CD14-positive monocyte (primary cell): Measurements from ENCODE around the gene SIM2. TPM values are rescaled to one million over a fixed set of nuclear protein-coding genes. Genes with fewer than 3 reads are reported as not detected.

Experiments used
- DNase-seq, 3 donors: peaks; one replicate each; pipeline ENCODE4 v3.0.0-alpha.2; 2011 to 2022
- H2AFZ ChIP-seq: 2 replicates; pipeline ENCODE4 v1.6.0; 2012; ENCODE audit warnings: mild to moderate bottlenecking, low read depth, low read length, inconsistent platforms; ENCODE audit not compliant: insufficient read depth, poor library complexity, severe bottlenecking
- H3K27ac ChIP-seq, 2 donors: 1 replicate in 1 of 2; 2 replicates in 1 of 2; pipeline ENCODE4 v1.5.1; 2012 to 2013; ENCODE audit warnings: low read length in 2 of 2, control low read depth in 1 of 2, inconsistent platforms in 1 of 2, low read depth in 1 of 2, mild to moderate bottlenecking in 1 of 2
- H3K27me3 ChIP-seq, 2 donors: one replicate each; pipeline versions ENCODE4 v1.6.0 to v1.6.1; 2011 to 2013; ENCODE audit warnings: low read length in 2 of 2; ENCODE audit not compliant: control insufficient read depth in 2 of 2, insufficient read depth in 2 of 2
- H3K36me3 ChIP-seq, 2 donors: replicated peaks in 1 of 2; 1 replicate in 1 of 2; 2 replicates in 1 of 2; pipeline versions ENCODE4 v1.5.1 to v1.6.1; 2012 to 2013; ENCODE audit warnings: low read length in 2 of 2, control low read depth in 1 of 2, inconsistent platforms in 1 of 2, mild to moderate bottlenecking in 1 of 2; ENCODE audit not compliant: insufficient read depth in 2 of 2, control insufficient read depth in 1 of 2
- H3K4me1 ChIP-seq, 2 donors: 1 replicate in 1 of 2; 2 replicates in 1 of 2; pipeline versions ENCODE4 v1.5.1 to v1.6.1; 2012 to 2013; ENCODE audit warnings: low read length in 2 of 2, control low read depth in 1 of 2, inconsistent platforms in 1 of 2, mild to moderate bottlenecking in 1 of 2, moderate library complexity in 1 of 2; ENCODE audit not compliant: insufficient read depth in 2 of 2, control insufficient read depth in 1 of 2
- H3K4me2 ChIP-seq: replicated peaks from 2 replicates; pipeline ENCODE3; 2012; ENCODE audit warnings: low read length, moderate library complexity, mild to moderate bottlenecking; ENCODE audit not compliant: poor library complexity, severe bottlenecking; ENCODE audit errors: extremely low read depth
- H3K4me3 ChIP-seq, 3 experiments: fragments of 200-600 bp in 1 of 3; sonication (generic) in 1 of 3; replicated peaks in 1 of 3; 1 replicate in 2 of 3; 2 replicates in 1 of 3; pipeline ENCODE4 v1.5.1; 2011 to 2013; ENCODE audit warnings: low read length in 3 of 3, mild to moderate bottlenecking in 3 of 3, control low read depth in 2 of 3, low read depth in 2 of 3, inconsistent platforms in 1 of 3, moderate library complexity in 1 of 3
- H3K79me2 ChIP-seq: 2 replicates; pipeline ENCODE4 v1.6.0; 2012; ENCODE audit warnings: mild to moderate bottlenecking, control low read depth, inconsistent platforms, low read length, moderate library complexity; ENCODE audit not compliant: insufficient read depth
- H3K9ac ChIP-seq: 2 replicates; pipeline ENCODE4 v1.6.0; 2017; ENCODE audit warnings: low read length, mild to moderate bottlenecking; ENCODE audit not compliant: insufficient read depth, poor library complexity, severe bottlenecking
- H3K9me3 ChIP-seq, 2 donors: replicated peaks in 1 of 2; 1 replicate in 1 of 2; 2 replicates in 1 of 2; pipeline versions ENCODE4 v1.5.1 to v1.6.1; 2012 to 2013; ENCODE audit warnings: low read length in 2 of 2, control low read depth in 1 of 2; ENCODE audit not compliant: control insufficient read depth in 1 of 2, insufficient read depth in 1 of 2
- H4K20me1 ChIP-seq: 2 replicates; pipeline ENCODE4 v1.6.0; 2012; ENCODE audit warnings: mild to moderate bottlenecking, low read length, control low read depth, moderate library complexity; ENCODE audit not compliant: insufficient read depth
- H3K27ac Mint-ChIP-seq, 7 donors: one replicate each; pipeline ENCODE4 v1.8.0; 2020; ENCODE audit warnings: mild to moderate bottlenecking in 7 of 7, mixed read lengths in 7 of 7, moderate library complexity in 6 of 7, inconsistent platforms in 2 of 7
- H3K27me3 Mint-ChIP-seq, 3 donors: one replicate each; pipeline ENCODE4 v1.8.0; 2021 to 2022; ENCODE audit warnings: low read depth in 3 of 3, mild to moderate bottlenecking in 3 of 3, mixed read lengths in 3 of 3, moderate library complexity in 3 of 3, inconsistent platforms in 1 of 3
- H3K36me3 Mint-ChIP-seq, 2 donors: one replicate each; pipeline ENCODE4 v1.8.0; 2020; ENCODE audit warnings: mixed read lengths in 2 of 2, inconsistent platforms in 1 of 2, mild to moderate bottlenecking in 1 of 2
- H3K4me1 Mint-ChIP-seq: one replicate; pipeline ENCODE4 v1.8.0; 2020; ENCODE audit warnings: mild to moderate bottlenecking, mixed read lengths
- H3K4me3 Mint-ChIP-seq, 2 donors: one replicate each; pipeline ENCODE4 v1.8.0; 2020; ENCODE audit warnings: mild to moderate bottlenecking in 2 of 2, mixed read lengths in 2 of 2, moderate library complexity in 1 of 2
- H3K9me3 Mint-ChIP-seq, 7 donors: one replicate each; pipeline ENCODE4 v1.8.0; 2020 to 2022; ENCODE audit warnings: mixed read lengths in 7 of 7, mild to moderate bottlenecking in 6 of 7, moderate library complexity in 6 of 7, inconsistent platforms in 2 of 7
- CTCF ChIP-seq: fragments of 200-600 bp; IDR thresholded peaks from one replicate; pipeline ENCODE4 v1.8.0; 2022; ENCODE audit warnings: antibody characterized with exemption, mild to moderate bottlenecking
- WGBS: methylation state at CpG from one replicate; pipeline ENCODE4 v1.1.5; 2013; ENCODE audit warnings: missing lambda C conversion rate; ENCODE audit not compliant: insufficient coverage; 5-methylcytosine and 5-hydroxymethylcytosine counted together
- intact Hi-C, 2 donors: fragments of 100-400 bp; cut with micrococcal nuclease; formaldehyde crosslinking; loops; one replicate each; pipeline versions ENCODE4 v1.15.0 to v1.15.1; 2023
- polyA plus RNA-seq, 3 donors: library from polyadenylated mRNA; depleted of rRNA in 1 of 3; unstranded in 2 of 3; stranded (reverse) in 1 of 3; fragments of 300-500 nt in 2 of 3; fragments of >200 nt in 1 of 3; fragmentation: Illumina TruSeq in 2 of 3; gene quantifications; 1 replicate in 2 of 3; 2 replicates in 1 of 3; pipeline ENCODE4 v1.2.3, GENCODE V29; 2012 to 2021

Gene SIM2
- polyA plus RNA-seq, 3 donors, result not detected

DNA sequence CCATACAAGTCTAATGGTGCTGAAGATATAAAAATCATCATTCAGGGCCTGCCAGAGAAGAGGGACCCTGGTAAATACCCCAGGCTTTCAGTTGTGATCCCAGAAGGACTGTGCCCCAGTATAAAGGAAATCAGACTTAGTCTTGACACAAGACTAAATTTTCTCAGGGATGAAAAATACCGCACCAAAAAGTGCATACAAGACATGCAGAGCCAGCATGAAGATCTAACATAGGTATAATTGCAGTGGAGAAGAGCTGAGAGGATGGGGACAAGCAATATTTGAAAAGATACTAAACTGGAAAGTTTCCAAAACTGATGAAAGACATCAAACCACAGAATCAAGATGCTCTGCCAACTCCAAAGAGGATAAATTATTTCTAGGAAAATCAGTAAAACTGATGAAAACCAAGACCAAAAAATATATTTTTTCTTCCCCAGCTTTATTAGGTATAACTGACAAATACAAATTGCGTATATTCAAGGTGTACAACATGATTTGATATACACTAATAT is 17.7 kb upstream of the SIM2 start:
- no peak for TF ChIP-seq CTCF
- no peaks in the 10 kb centered on the region for H3K36me3 Mint-ChIP-seq
- Histone ChIP-seq H3K9me3 (peaks cover 13 to 18% of the 10 kb centered on the region in 2 donors), H2AFZ (no peak overlapping the region), H3K27ac (no peak overlapping the region), H3K27me3 (peaks cover 27 to 37% of the 10 kb centered on the region in 2 donors), H3K4me1 (no peaks in the 10 kb centered on the region), H3K79me2 (no peaks in the 10 kb centered on the region), H4K20me1 (no peaks in the 10 kb centered on the region), H3K36me3 (no peaks in the 10 kb centered on the region), H3K4me2 (no peak overlapping the region), H3K4me3 (no peak overlapping the region), H3K9ac (no peak overlapping the region)
- 100% methylated on average over 1 of the region's 2 CpGs for WGBS
- H3K9me3 Mint-ChIP-seq, result peaks cover 6 to 30% (median 21%) of the 10 kb centered on the region in 7 donors
- no peak overlapping the region for H3K27ac Mint-ChIP-seq
- H3K4me3 Mint-ChIP-seq, result peak overlapping the region in 1 of 2 donors; percentile 12
- intact Hi-C loops, result no loop called here
- DNase-seq, result no peak
- no peaks in the 10 kb centered on the region for H3K4me1 Mint-ChIP-seq
- H3K27me3 Mint-ChIP-seq, result peaks cover 30 to 56% (median 49%) of the 10 kb centered on the region in 3 donors

GRCh38 chr21:36684957-36685714 is 13.8 kb upstream of the SIM2 start:
- Histone ChIP-seq H3K4me2 (no peak overlapping the region), H3K36me3 (no peaks in the 10 kb centered on the region), H4K20me1 (no peaks in the 10 kb centered on the region), H3K4me3 (no peak overlapping the region), H3K9me3 (peaks cover 13 to 14% of the 10 kb centered on the region in 2 donors), H3K9ac (no peak overlapping the region), H3K27ac (no peak overlapping the region), H3K79me2 (no peaks in the 10 kb centered on the region), H2AFZ (no peak overlapping the region), H3K27me3 (peaks cover 35 to 56% of the 10 kb centered on the region in 2 donors), H3K4me1 (no peaks in the 10 kb centered on the region)
- no peak for DNase-seq
- intact Hi-C loops, result no loop called here
- Mint-ChIP-seq H3K4me3 (peak overlapping the region in 1 of 2 donors; percentile 27), H3K27ac (no peak overlapping the region), H3K27me3 (peaks cover 50 to 63% (median 62%) of the 10 kb centered on the region in 3 donors), H3K36me3 (no peaks in the 10 kb centered on the region), H3K4me1 (no peaks in the 10 kb centered on the region), H3K9me3 (peaks cover 3 to 22% (median 17%) of the 10 kb centered on the region in 7 donors)
- no peak for TF ChIP-seq CTCF
- no CpG with 5 or more reads among the region's 2 CpGs for WGBS
